Astrocyte (in vitro differentiated cells and primary cell): Measurements from ENCODE around the gene MPP2. TPM values are rescaled to one million over a fixed set of nuclear protein-coding genes. Genes with fewer than 3 reads are reported as not detected.

ENCODE experiments used
- DNase-seq: peaks from one replicate; pipeline ENCODE4 v3.0.0-alpha.2; 2010; ENCODE audit warnings: low read depth
- FAIRE-seq: peaks from 2 replicates; lab custom pipeline; 2011; peaks lifted over from hg19 to GRCh38; lab: Jason Lieb, UNC
- H2AFZ ChIP-seq: 2 replicates; pipeline ENCODE4 v1.6.0; 2012; ENCODE audit warnings: low read depth, low read length, inconsistent platforms
- H3K27ac ChIP-seq: 2 replicates; pipeline ENCODE4 v1.5.1; 2011; ENCODE audit warnings: low read depth, low read length, inconsistent platforms
- H3K27me3 ChIP-seq: 2 replicates; pipeline ENCODE4 v1.6.0; 2011; ENCODE audit warnings: low read length, inconsistent platforms; ENCODE audit not compliant: insufficient read depth
- H3K36me3 ChIP-seq: 2 replicates; pipeline ENCODE4 v1.5.1; 2011; ENCODE audit warnings: low read length, inconsistent platforms; ENCODE audit not compliant: insufficient read depth
- H3K4me1 ChIP-seq: 2 replicates; pipeline ENCODE4 v1.5.1; 2011; ENCODE audit warnings: low read length, inconsistent platforms; ENCODE audit not compliant: insufficient read depth
- H3K4me2 ChIP-seq: 2 replicates; pipeline ENCODE4 v1.6.0; 2012; ENCODE audit warnings: low read length, inconsistent platforms
- H3K4me3 ChIP-seq: 2 replicates; pipeline ENCODE4 v1.5.1; 2011; ENCODE audit warnings: low read depth, mild to moderate bottlenecking, low read length, inconsistent platforms; ENCODE audit not compliant: insufficient read depth
- H3K79me2 ChIP-seq: 2 replicates; pipeline ENCODE4 v1.6.0; 2012; ENCODE audit warnings: mild to moderate bottlenecking, low read length, inconsistent platforms; ENCODE audit not compliant: insufficient read depth
- H3K9ac ChIP-seq: 2 replicates; pipeline ENCODE4 v1.6.0; 2012; ENCODE audit warnings: mild to moderate bottlenecking, low read length, inconsistent platforms
- H3K9me3 ChIP-seq: 2 replicates; pipeline ENCODE4 v1.5.1; 2012; ENCODE audit warnings: low read depth, mild to moderate bottlenecking, low read length, inconsistent platforms; ENCODE audit not compliant: insufficient read depth
- H4K20me1 ChIP-seq: 2 replicates; pipeline ENCODE4 v1.6.0; 2012; ENCODE audit warnings: low read length, inconsistent platforms; ENCODE audit not compliant: insufficient read depth
- H3K27ac Mint-ChIP-seq: one replicate; pipeline ENCODE4 v1.8.0; 2021; ENCODE audit warnings: mild to moderate bottlenecking, mixed read lengths; ENCODE audit not compliant: unreplicated experiment
- H3K27me3 Mint-ChIP-seq: one replicate; pipeline ENCODE4 v1.8.0; 2021; ENCODE audit warnings: low read depth, mixed read lengths; ENCODE audit not compliant: unreplicated experiment
- H3K36me3 Mint-ChIP-seq: one replicate; pipeline ENCODE4 v1.8.0; 2021; ENCODE audit warnings: low read depth, mixed read lengths; ENCODE audit not compliant: unreplicated experiment
- H3K4me1 Mint-ChIP-seq: one replicate; pipeline ENCODE4 v1.8.0; 2021; ENCODE audit warnings: low read depth, mixed read lengths; ENCODE audit not compliant: unreplicated experiment
- H3K4me3 Mint-ChIP-seq: one replicate; pipeline ENCODE4 v1.8.0; 2021; ENCODE audit warnings: mild to moderate bottlenecking, moderate library complexity, mixed read lengths; ENCODE audit not compliant: unreplicated experiment
- H3K9me3 Mint-ChIP-seq: one replicate; pipeline ENCODE4 v1.8.0; 2021; ENCODE audit warnings: mild to moderate bottlenecking, mixed read lengths; ENCODE audit not compliant: unreplicated experiment
- EZH2 ChIP-seq: IDR thresholded peaks from 2 replicates; pipeline ENCODE4 v1.6.1; 2012; ENCODE audit warnings: mild to moderate bottlenecking, low read length, inconsistent platforms; ENCODE audit not compliant: insufficient read depth
- total RNA-seq: library from RNA; stranded (reverse); gene quantifications from 2 replicates; pipeline ENCODE4 v1.2.1, GENCODE V29; 2021
- TF ChIP-seq, protein P1 (sequence below): IDR thresholded peaks from 2 replicates; pipeline ENCODE4 v1.5.1; 2011; ENCODE audit warnings: low read depth, mild to moderate bottlenecking, inconsistent platforms, low read length, moderate library complexity; ENCODE audit not compliant: insufficient read depth

MPP2 gene
- total RNA-seq, 1 donor from 2014 or later = 8.0 TPM

DNA sequence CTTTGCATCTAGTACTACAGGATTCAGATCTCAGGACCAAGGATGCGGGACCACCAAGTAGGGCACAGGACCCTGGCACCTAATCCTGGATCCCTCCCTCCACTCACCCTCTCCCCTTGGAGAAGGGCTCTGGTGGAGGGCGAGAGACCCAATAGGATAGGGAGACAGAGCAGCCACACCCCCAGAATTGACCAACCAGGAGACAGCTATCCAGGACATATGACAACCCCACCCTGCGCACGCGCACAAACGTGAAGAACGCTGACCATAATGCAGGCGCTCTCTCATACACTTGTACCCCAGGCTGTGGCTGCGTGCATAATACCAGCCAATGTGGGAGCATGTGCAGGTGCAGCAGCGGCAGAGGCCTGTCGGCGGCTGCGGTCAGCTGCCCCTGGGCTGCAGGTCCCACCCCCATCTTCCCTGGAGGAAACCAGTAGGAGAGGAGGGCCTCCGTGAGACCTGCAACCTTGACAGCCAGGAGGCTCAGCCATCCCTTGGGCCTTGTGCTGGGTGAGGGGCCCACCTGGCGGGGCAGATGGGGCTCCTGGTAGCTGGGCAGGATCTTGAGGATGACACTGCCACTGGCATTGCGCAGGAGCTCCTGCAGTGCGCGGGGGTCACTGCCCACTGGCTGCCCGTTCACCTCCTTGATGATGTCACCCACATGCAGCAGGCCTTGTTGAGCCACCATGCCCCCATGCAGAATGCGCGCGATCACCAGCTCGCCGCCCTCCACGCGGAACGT, 25.4 kb downstream of the MPP2 start:
- Histone ChIP-seq H3K27me3 (peaks cover 2% of the 10 kb centered on the region), H4K20me1 (no peaks in the 10 kb centered on the region), H3K4me3 (no peak overlapping the region), H3K4me2 (no peak overlapping the region), H3K79me2 (no peaks in the 10 kb centered on the region), H2AFZ (no peak overlapping the region), H3K9ac (no peak overlapping the region), H3K4me1 (peaks cover 3% of the 10 kb centered on the region), H3K9me3 (no peaks in the 10 kb centered on the region), H3K36me3 (no peaks in the 10 kb centered on the region), H3K27ac (no peak overlapping the region)
- H3K4me3 Mint-ChIP-seq = no peak overlapping the region
- no peak overlapping the region for H3K27ac Mint-ChIP-seq
- DNase-seq (no peak), FAIRE-seq (no peak)
- no peaks in the 10 kb centered on the region for H3K27me3 Mint-ChIP-seq
- H3K4me1 Mint-ChIP-seq = peaks cover 3% of the 10 kb centered on the region
- H3K9me3 Mint-ChIP-seq = no peaks in the 10 kb centered on the region
- TF ChIP-seq, protein P1, sequence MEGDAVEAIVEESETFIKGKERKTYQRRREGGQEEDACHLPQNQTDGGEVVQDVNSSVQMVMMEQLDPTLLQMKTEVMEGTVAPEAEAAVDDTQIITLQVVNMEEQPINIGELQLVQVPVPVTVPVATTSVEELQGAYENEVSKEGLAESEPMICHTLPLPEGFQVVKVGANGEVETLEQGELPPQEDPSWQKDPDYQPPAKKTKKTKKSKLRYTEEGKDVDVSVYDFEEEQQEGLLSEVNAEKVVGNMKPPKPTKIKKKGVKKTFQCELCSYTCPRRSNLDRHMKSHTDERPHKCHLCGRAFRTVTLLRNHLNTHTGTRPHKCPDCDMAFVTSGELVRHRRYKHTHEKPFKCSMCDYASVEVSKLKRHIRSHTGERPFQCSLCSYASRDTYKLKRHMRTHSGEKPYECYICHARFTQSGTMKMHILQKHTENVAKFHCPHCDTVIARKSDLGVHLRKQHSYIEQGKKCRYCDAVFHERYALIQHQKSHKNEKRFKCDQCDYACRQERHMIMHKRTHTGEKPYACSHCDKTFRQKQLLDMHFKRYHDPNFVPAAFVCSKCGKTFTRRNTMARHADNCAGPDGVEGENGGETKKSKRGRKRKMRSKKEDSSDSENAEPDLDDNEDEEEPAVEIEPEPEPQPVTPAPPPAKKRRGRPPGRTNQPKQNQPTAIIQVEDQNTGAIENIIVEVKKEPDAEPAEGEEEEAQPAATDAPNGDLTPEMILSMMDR = no peak
- no peak for TF ChIP-seq EZH2
- H3K36me3 Mint-ChIP-seq = peaks cover 11% of the 10 kb centered on the region

DNA sequence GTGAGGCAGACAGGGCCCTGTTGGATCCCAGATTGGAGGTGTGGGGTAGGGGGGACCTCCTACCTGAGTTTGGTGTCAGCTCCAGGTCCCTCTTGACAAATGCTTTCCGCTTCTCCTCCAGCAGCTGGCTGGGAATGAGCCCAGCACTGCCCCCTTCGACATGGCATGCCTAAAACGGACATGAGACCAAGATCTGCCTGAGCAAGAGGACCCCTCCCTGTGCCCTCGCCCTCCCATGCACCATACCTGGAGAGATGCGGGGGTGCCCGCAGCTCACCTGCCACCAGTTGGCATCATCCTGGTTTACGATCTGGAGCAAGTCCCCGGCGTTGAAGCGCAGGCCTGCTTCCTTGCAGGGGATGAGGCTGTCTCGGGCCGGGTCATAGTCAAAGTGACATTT, 26.2 kb downstream of the MPP2 start:
- Histone ChIP-seq H3K9me3 (no peaks in the 10 kb centered on the region), H3K4me2 (no peak overlapping the region), H3K27me3 (peaks cover 2% of the 10 kb centered on the region), H3K36me3 (no peaks in the 10 kb centered on the region), H4K20me1 (no peaks in the 10 kb centered on the region), H3K4me3 (no peak overlapping the region), H3K4me1 (peaks cover 3% of the 10 kb centered on the region), H3K27ac (no peak overlapping the region), H3K79me2 (no peaks in the 10 kb centered on the region), H3K9ac (no peak overlapping the region), H2AFZ (no peak overlapping the region)
- H3K4me1 Mint-ChIP-seq = peaks cover 3% of the 10 kb centered on the region
- H3K9me3 Mint-ChIP-seq = no peaks in the 10 kb centered on the region
- no peak overlapping the region for H3K4me3 Mint-ChIP-seq
- H3K27ac Mint-ChIP-seq = no peak overlapping the region
- DNase-seq (no peak), FAIRE-seq (no peak)
- H3K27me3 Mint-ChIP-seq = no peaks in the 10 kb centered on the region
- no peak for TF ChIP-seq EZH2
- TF ChIP-seq, protein P1 = no peak
- H3K36me3 Mint-ChIP-seq = peaks cover 11% of the 10 kb centered on the region

DNA sequence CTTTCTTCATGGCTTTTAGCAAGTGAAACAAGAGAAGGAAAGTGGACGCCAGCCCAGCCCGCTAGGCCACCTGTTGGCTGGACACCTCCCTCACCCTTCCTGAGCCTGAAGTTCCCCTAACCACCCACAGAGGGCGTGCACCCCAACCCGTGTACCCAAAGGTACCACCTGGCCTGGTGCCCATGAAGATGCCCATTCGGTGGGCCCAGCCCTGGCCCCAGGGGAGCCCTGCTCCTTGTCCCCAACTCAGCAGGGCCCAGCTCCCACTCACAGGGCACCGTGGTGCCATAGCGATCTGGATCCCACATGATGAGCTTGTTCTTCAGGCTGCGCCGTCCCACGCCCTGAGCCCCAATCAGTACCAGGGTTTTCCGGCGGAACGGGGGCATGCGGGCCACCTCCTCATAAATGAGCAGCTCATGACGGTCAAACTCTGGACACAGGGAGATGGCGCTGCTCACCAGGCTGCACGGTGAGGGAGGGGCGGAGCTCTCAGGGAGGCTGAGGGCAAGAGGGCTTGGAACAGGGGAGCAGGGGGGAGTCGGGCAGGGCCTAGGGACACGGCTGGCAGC, 26.8 kb downstream of the MPP2 start:
- peaks cover 3% of the 10 kb centered on the region for H3K4me1 ChIP-seq
- no peak overlapping the region for H3K4me2 ChIP-seq
- H3K27ac Mint-ChIP-seq = no peak overlapping the region
- H3K9me3 Mint-ChIP-seq = no peaks in the 10 kb centered on the region
- H3K4me3 Mint-ChIP-seq = no peak overlapping the region
- H3K9ac ChIP-seq = no peak overlapping the region
- H3K79me2 ChIP-seq = no peaks in the 10 kb centered on the region
- H3K36me3 ChIP-seq = no peaks in the 10 kb centered on the region
- no peak overlapping the region for H3K4me3 ChIP-seq
- no peaks in the 10 kb centered on the region for H3K9me3 ChIP-seq
- peaks cover 11% of the 10 kb centered on the region for H3K36me3 Mint-ChIP-seq
- no peak for DNase-seq
- TF ChIP-seq, protein P1 = peak; percentile 37
- no peak for TF ChIP-seq EZH2
- H3K27ac ChIP-seq = no peak overlapping the region
- FAIRE-seq = no peak
- no peaks in the 10 kb centered on the region for H4K20me1 ChIP-seq
- H2AFZ ChIP-seq = no peak overlapping the region
- peaks cover 3% of the 10 kb centered on the region for H3K4me1 Mint-ChIP-seq
- peaks cover 2% of the 10 kb centered on the region for H3K27me3 ChIP-seq
- H3K27me3 Mint-ChIP-seq = peaks cover 2% of the 10 kb centered on the region
